Left lung (tissue), 14 donors: Measurements from ENCODE around the gene CWF19L2. TPM values are rescaled to one million over a fixed set of nuclear protein-coding genes. Genes with fewer than 3 reads are reported as not detected.
"Not testable (repeated sequence)": the region's sequence is repeated elsewhere in the genome, so short reads cannot be mapped to it uniquely, and the experiment has no call there.

Source experiments
- ATAC-seq: fragments of 200-7000 bp; cut with Tn5 transposase; one replicate; pipeline ENCODE4 v1.9.1; 2020; ENCODE audit warnings: moderate library complexity
- DNase-seq, 4 donors: peaks; one replicate each; pipeline ENCODE4 v3.0.0-alpha.2; 2013 to 2020
- H3K27ac ChIP-seq, 2 donors: fragments of 200-600 bp; sonication (generic) in 1 of 2; one replicate each; pipeline versions ENCODE4 v1.5.0 to v1.8.0; 2020 to 2021
- H3K27me3 ChIP-seq, 2 donors: fragments of 200-600 bp; sonication (generic) in 1 of 2; one replicate each; pipeline versions ENCODE4 v1.5.0 to v1.8.0; 2020 to 2021
- H3K36me3 ChIP-seq, 2 donors: fragments of 200-600 bp; sonication (generic) in 1 of 2; one replicate each; pipeline versions ENCODE4 v1.5.0 to v1.8.0; 2020 to 2021
- H3K4me1 ChIP-seq, 2 donors: fragments of 200-600 bp; one replicate each; pipeline ENCODE4 v1.8.0; 2021
- H3K4me3 ChIP-seq, 2 donors: fragments of 200-600 bp; sonication (generic) in 1 of 2; one replicate each; pipeline versions ENCODE4 v1.5.0 to v1.8.0; 2020 to 2021; ENCODE audit warnings: mild to moderate bottlenecking in 1 of 2
- H3K9me3 ChIP-seq, 2 donors: fragments of 200-600 bp; sonication (generic) in 1 of 2; one replicate each; pipeline versions ENCODE4 v1.5.0 to v1.8.0; 2020 to 2021
- intact Hi-C, 2 donors: fragments of 100-400 bp; cut with DNase I; formaldehyde crosslinking; loops; one replicate each; pipeline versions ENCODE4 v1.11.2 to v1.14.2; 2022
- long read RNA-seq, 12 donors: library from polyadenylated mRNA in 2 of 12; unstranded in 2 of 12; transcript quantifications; one replicate each; pipeline ENCODE4 v2.0.0 and lab custom pipeline, GENCODE V29; 2019 to 2026
- polyA plus RNA-seq, 6 donors: library from polyadenylated mRNA; unstranded; fragments of 120-200 nt; gene quantifications; one replicate each; pipeline ENCODE4 v1.2.1, GENCODE V29; 2013; ENCODE audit not compliant: insufficient read length in 6 of 6
- total RNA-seq, 2 donors: library from RNA; stranded (reverse); fragmentation: NEBNext Ultra II Directional; extraction: Animal tissue kit (Norgen Biotek cat#: 25700); gene quantifications; one replicate each; pipeline ENCODE4 v1.2.1, GENCODE V29; 2021
- TF ChIP-seq, protein P1 (sequence below), 2 donors: fragments of 200-600 bp; sonication (generic) in 1 of 2; IDR thresholded peaks; one replicate each; pipeline versions ENCODE4 v1.5.0 to v1.8.0; 2021; ENCODE audit warnings: antibody characterized with exemption in 2 of 2
- donor health status: DM: no; HTN: yes; CAD: no.
- donor health status: DM: no; HTN: no; CAD: no.

Gene CWF19L2
- total RNA-seq = 10 to 100 TPM; 11.0 to 11.5 TPM
- polyA plus RNA-seq = 10 to 100 TPM; 16.3 to 25.4 (median 21.9) TPM
- long read RNA-seq, donor 1, partial matches to known transcripts = 11 of 13 reads
- long read RNA-seq, donor 1, other reads (novel, unspliced or antisense) = 0 of 13 reads
- long read RNA-seq, donor 2 = 0 reads
- long read RNA-seq, donor 3, partial matches to known transcripts = 0 of 1 reads
- long read RNA-seq, donor 3, other reads (novel, unspliced or antisense) = 0 of 1 reads
- long read RNA-seq, donor 4, partial matches to known transcripts = 2 of 2 reads
- long read RNA-seq, donor 4, other reads (novel, unspliced or antisense) = 0 of 2 reads
- long read RNA-seq, donor 5 = 0 reads
- long read RNA-seq, donor 6, partial matches to known transcripts = 6 of 6 reads
- long read RNA-seq, donor 6, other reads (novel, unspliced or antisense) = 0 of 6 reads
- long read RNA-seq, donor 7, partial matches to known transcripts = 0 of 2 reads
- long read RNA-seq, donor 7, other reads (novel, unspliced or antisense) = 0 of 2 reads
- long read RNA-seq, donor 8, partial matches to known transcripts = 0 of 2 reads
- long read RNA-seq, donor 8, other reads (novel, unspliced or antisense) = 0 of 2 reads
- long read RNA-seq, donor 9 = 0 reads
- long read RNA-seq, donor 10 = 0 reads
- long read RNA-seq, donor 11 = 0 reads
- long read RNA-seq, donor 12 = 0 reads

GRCh38 chr11:107457558-107458271 is at the start of gene CWF19L2:
Gene CWF19L2, minus strand, starts transcription at chr11:107457825. Its CDS starts 9 bp downstream, at chr11:107457816.
- H3K27ac ChIP-seq = peak within 1 kb of the TSS; percentile 59 to 63
- no peaks in the 10 kb centered on the region for H3K27me3 ChIP-seq
- H3K36me3 ChIP-seq = peaks cover 0 to 16% of the 10 kb centered on the region in 2 donors
- intact Hi-C loops = no loop called here
- DNase-seq (peak; percentile 88 to 95 (median 90)), ATAC-seq (peak; percentile 100)
- H3K4me1 ChIP-seq = peaks cover 5 to 17% of the 10 kb centered on the region in 2 donors
- peak within 1 kb of the TSS; percentile 66 to 69 for H3K4me3 ChIP-seq
- TF ChIP-seq, protein P1, sequence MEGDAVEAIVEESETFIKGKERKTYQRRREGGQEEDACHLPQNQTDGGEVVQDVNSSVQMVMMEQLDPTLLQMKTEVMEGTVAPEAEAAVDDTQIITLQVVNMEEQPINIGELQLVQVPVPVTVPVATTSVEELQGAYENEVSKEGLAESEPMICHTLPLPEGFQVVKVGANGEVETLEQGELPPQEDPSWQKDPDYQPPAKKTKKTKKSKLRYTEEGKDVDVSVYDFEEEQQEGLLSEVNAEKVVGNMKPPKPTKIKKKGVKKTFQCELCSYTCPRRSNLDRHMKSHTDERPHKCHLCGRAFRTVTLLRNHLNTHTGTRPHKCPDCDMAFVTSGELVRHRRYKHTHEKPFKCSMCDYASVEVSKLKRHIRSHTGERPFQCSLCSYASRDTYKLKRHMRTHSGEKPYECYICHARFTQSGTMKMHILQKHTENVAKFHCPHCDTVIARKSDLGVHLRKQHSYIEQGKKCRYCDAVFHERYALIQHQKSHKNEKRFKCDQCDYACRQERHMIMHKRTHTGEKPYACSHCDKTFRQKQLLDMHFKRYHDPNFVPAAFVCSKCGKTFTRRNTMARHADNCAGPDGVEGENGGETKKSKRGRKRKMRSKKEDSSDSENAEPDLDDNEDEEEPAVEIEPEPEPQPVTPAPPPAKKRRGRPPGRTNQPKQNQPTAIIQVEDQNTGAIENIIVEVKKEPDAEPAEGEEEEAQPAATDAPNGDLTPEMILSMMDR (IDR thresholded peaks at IDR 0.05) = peak in 1 of 2 donors; percentile 20
- H3K9me3 ChIP-seq = no peaks in the 10 kb centered on the region

DNA sequence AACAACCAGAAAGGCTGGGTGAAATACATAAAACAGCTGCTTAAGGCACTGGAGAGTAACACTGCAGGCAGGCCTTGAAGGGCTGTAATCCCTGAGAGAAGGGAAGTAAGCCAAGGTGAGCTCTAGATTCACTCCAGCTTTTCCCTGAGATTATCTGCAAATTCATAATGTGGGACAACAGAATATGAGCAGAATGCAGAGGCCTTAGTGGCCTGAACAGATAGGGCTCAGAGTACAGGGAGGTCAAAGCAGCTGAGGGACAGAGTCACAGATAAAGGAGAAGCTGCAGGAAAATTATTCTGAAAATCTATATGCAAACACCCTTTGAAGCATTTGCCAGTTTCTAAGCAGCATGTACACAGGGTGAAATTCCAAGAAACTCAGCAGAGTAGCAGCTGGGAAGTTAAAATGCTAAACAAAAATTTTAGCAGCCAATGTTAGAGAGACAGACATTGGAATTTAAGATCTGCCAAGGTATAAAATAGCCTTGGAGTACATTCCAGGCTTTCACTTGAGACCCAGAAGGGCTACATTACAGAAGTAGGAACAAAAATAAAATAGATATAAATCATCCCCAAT is 48.1 kb upstream of the CWF19L2 start:
- Histone ChIP-seq H3K27ac (no peak overlapping the region), H3K9me3 (peaks cover 0 to 16% of the 10 kb centered on the region in 2 donors), H3K27me3 (no peaks in the 10 kb centered on the region), H3K4me1 (no peaks in the 10 kb centered on the region), H3K36me3 (peaks cover 0 to 54% of the 10 kb centered on the region in 2 donors), H3K4me3 (no peak overlapping the region)
- peak in 1 of 4 donors; percentile 7 for DNase-seq
- no peak for ATAC-seq
- intact Hi-C loops = no loop called here
- TF ChIP-seq, protein P1 (IDR thresholded peaks at IDR 0.05) = no peak

GRCh38 chr11:107504981-107505380 is 47.4 kb upstream of the CWF19L2 start:
- intact Hi-C loops = no loop called here
- H3K27ac ChIP-seq = no peak overlapping the region
- DNase-seq (no peak), ATAC-seq (no peak)
- peaks cover 0 to 16% of the 10 kb centered on the region in 2 donors for H3K9me3 ChIP-seq
- TF ChIP-seq, protein P1 (IDR thresholded peaks at IDR 0.05) = no peak
- H3K4me1 ChIP-seq = no peaks in the 10 kb centered on the region
- H3K27me3 ChIP-seq = no peaks in the 10 kb centered on the region
- H3K4me3 ChIP-seq = no peak overlapping the region
- peaks cover 0 to 54% of the 10 kb centered on the region in 2 donors for H3K36me3 ChIP-seq

GRCh38 chr11:107501713-107502112 is 44.1 kb upstream of the CWF19L2 start:
- H3K9me3 ChIP-seq = peaks cover 0 to 16% of the 10 kb centered on the region in 2 donors
- no peaks in the 10 kb centered on the region for H3K4me1 ChIP-seq
- ATAC-seq = no peak
- no peak overlapping the region for H3K27ac ChIP-seq
- TF ChIP-seq, protein P1 (IDR thresholded peaks at IDR 0.05) = no peak
- H3K36me3 ChIP-seq = peaks cover 0 to 47% of the 10 kb centered on the region in 2 donors
- no peak for DNase-seq
- intact Hi-C loops = no loop called here
- no peak overlapping the region for H3K4me3 ChIP-seq
- H3K27me3 ChIP-seq = no peaks in the 10 kb centered on the region

- peaks cover 0 to 11% of the 10 kb centered on the region in 2 donors for H3K9me3 ChIP-seq
Observed at GRCh38 chr11:107497371-107497770, 39.7 kb upstream of the CWF19L2 start.

More at GRCh38 chr11:107497371-107497770, 39.7 kb upstream of the CWF19L2 start:
- H3K27me3 ChIP-seq, DNase-seq, H3K27ac ChIP-seq, H3K4me3 ChIP-seq, ATAC-seq, H3K4me1 ChIP-seq, intact Hi-C loops: not testable (repeated sequence)
- peaks cover 0 to 14% of the 10 kb centered on the region in 2 donors for H3K36me3 ChIP-seq
